Caki2 (cell line): ENCODE data around the gene SPOCK1. TPM values are rescaled to one million over a fixed set of nuclear protein-coding genes. Genes with fewer than 3 reads are reported as not detected.

ENCODE experiments used
- DNase-seq: peaks from one replicate; pipeline ENCODE4 v3.0.0-alpha.2; 2015; ENCODE audit warnings: low read depth
- in situ Hi-C: cut with HindIII; loops from 2 replicates; pipeline ENCODE4 v1.10.0; 2016; ENCODE audit warnings: low sequenced_read_pairs, low pct_unique_long_range_greater_than_20kb, mixed read lengths
- total RNA-seq: library from RNA; depleted of rRNA; stranded (reverse); fragments of >200 nt; shearing (Covaris generic); gene quantifications from 2 replicates; pipeline ENCODE4 v1.2.3, GENCODE V29; 2014; ENCODE audit warnings: low replicate concordance

The SPOCK1 gene
- total RNA-seq, 1 experiment from 2014 or later = 25.6 TPM

DNA sequence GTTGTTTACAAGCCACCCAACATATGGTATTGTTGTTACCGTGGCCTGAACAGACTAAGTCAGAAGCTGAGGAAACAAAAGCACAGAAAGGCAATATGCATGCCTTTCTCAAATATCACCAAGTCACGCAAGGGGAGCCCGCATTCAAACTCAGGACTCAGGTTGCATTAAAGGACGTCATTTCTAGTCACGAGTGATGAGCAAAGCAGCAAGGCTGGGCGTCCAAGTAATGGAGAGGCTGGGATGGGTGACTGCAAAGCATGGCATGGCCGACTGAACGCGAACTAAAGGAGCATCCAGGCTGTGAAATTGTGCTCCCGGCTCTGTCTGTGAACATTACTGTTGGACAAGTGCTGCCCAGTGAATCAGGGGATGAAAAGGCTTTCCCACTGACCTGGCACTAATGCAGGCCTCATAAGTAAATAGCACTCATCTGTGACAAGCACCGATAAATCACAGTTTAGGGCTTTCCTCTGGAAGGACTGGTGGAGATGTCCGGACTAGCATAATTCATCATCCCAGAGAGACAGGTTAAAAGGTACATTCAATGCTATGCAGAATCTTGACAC lies 202.8 kb downstream of the SPOCK1 start:
- peak; percentile 93 for DNase-seq
- in situ Hi-C loops = no loop called here

DNA sequence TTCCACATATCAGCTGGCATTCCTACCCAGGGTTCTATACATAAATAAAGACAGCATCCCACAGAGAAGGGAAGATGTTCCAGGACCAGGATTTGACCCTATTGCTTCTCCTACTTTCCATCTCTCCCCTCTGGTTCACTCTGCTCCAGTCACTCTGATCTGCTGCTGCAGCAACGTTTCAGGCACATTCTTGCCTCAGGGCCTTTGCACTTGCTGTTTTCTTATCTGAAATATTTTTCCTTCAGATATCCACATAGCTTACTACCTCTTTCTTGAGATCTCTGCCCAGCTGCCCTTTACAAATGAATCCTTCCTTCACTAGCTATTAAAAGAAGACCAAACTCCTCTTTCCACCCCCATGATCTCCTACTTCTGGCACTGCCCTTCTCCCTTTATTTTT lies 204.5 kb downstream of the SPOCK1 start:
- in situ Hi-C loops = no loop called here
- DNase-seq = no peak

GRCh38 chr5:137292461-137293027 lies 206.6 kb downstream of the SPOCK1 start:
- in situ Hi-C loops = no loop called here
- DNase-seq = no peak

DNA sequence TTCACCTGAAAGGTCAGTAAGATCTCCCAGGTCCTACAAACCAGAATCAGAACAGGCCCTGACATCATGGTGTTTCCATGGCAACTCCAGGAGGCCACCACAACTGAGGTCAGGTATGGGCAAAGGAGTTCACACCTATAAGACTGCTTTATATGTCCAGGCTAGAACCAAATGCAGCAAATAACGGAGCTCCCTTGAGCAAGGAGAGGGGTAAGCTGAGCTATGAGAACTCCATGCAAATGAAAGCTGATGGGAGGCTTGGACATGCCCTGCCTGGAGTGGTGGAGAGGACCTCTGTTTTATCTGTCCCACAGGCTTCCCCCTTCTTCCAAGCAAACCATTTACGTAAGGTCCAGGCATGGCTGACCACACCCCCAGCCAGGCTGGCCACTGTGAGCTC lies 207.7 kb downstream of the SPOCK1 start:
- DNase-seq = no peak
- in situ Hi-C loops = no loop called here

DNA sequence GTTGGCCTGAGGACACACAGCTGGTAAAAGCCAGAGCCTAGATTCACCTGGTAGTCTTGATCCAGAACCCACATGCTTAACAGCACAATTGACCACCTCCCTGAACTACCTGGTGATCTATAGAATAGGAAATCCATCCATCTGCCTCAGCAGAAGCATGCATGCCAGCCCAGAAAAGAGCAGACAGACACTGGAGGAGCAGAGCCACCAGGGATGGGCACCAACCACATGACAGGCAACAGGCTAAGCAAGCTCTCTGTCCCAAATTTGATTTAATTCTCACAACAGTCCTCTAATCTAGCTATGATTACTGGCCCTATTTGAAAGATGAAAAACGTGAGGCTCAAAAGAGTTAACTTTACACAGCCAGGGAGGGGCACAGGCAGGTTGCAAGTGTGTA lies 208.1 kb downstream of the SPOCK1 start:
- in situ Hi-C loops = no loop called here
- DNase-seq = no peak

DNA sequence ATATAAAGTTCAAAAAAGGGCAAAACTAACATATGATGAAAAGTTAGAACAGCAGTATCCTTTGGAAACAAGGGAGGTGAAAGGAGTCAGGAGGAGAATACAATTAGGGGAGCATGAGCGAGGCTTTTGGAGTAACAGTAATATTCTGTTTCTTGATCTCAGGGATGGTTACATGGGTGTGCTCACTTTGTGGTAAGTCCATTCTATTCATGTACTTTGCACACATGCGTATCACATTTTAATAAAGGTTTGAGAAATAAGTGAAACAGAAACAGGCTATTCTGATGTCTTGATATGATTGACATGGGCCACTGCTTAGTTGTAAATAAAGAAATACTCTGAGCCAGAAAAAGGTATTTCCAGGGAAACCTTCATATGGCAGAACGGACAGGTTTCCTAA lies 208.8 kb downstream of the SPOCK1 start:
- DNase-seq = no peak
- in situ Hi-C loops = no loop called here

DNA sequence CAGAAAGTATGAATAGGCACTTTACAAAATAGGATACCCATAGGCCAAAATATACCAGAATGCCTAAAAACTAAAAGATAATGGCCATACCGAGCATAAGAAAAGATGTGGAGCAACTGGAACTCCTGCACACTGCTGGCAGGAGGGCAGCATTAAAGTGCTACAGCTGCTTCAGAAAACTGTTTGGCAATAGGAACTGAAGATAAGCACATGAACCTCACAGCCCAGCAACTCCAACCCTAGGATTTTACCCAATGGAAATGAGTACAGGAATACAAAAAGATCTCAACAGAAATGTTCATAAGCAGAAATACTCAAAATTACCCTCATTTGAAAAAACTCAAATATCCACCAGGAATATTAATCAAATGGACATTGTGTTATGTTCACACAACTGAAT lies 209.3 kb downstream of the SPOCK1 start:
- in situ Hi-C loops = no loop called here
- no peak for DNase-seq

- in situ Hi-C loops = no loop called here
- no peak for DNase-seq
Observed at GRCh38 chr5:137287569-137287968, 211.6 kb downstream of the SPOCK1 start.

GRCh38 chr5:137286025-137286610 lies 213.0 kb downstream of the SPOCK1 start:
- DNase-seq = no peak
- in situ Hi-C loops = no loop called here

- no peak for DNase-seq
- in situ Hi-C loops = no loop called here
Observed at GRCh38 chr5:137283801-137284200, 215.3 kb downstream of the SPOCK1 start.

DNA sequence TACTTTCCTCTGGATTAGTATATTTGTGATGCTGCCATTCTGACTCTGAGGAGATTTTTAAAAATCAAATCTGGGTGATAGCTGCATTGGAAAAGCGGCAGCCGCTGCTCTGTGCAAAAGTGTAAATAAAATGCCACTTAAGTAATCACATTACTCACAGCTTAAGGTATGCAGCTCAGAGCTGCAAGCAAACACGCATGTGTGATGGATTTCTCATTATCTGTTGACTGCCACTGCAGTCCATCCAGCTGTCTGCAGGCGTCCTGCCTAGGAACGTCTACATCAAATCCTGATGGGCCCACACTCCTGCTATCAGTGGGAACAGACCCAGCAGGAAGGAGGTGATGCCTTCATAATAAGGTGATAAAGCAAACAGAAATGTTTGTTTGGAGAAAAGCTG lies 216.9 kb downstream of the SPOCK1 start:
- in situ Hi-C loops = no loop called here
- DNase-seq = no peak

GRCh38 chr5:137281201-137281600 lies 217.9 kb downstream of the SPOCK1 start:
- in situ Hi-C loops = no loop called here

DNA sequence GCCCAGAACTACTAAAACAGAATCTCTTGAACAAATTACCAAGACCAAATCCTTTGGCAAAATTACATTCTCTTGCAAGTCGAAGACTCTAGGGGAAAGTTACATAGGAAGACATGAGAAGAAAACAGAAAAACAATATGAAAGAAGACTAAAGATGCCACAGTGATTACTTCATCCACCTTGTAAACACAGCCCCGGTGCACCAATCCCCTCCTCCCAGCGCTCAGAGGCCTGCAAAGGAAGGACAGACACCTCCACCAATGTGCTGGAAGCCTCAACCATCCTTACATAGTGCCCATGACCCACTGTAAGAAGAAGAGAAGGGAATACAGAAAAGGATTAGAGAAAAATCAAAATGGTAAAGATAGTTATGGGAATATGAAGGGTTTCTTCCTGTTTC lies 218.5 kb downstream of the SPOCK1 start:
- no peak for DNase-seq
- in situ Hi-C loops = no loop called here

More at GRCh38 chr5:137281201-137281600, 217.9 kb downstream of the SPOCK1 start:
- DNase-seq = no peak

GRCh38 chr5:137279521-137280231 lies 219.4 kb downstream of the SPOCK1 start:
- in situ Hi-C loops = no loop called here
- DNase-seq = no peak

DNA sequence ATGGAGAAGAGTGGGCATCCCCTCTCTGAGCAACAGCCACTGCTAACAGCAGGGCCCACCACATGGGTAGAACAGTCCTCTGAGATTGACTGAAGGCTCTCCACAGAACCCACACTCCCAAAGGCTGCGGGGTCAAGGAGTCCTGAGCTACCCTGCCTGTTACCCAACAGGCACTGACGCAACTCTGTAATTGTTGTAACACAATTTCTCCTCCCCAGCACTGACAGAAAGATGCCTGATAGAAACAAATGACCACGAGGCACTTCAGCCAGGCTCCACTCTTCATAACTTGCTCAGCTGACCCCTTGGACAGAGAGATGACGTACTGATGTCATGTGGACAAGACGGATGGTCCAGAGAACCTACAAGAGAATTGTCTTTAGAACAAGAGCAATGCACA lies 220.7 kb downstream of the SPOCK1 start:
- in situ Hi-C loops = no loop called here

GRCh38 chr5:137275083-137275482 lies 224.0 kb downstream of the SPOCK1 start:
- DNase-seq = no peak
- in situ Hi-C loops = no loop called here

More for the DNA sequence above, 220.7 kb downstream of the SPOCK1 start:
- no peak for DNase-seq

DNA sequence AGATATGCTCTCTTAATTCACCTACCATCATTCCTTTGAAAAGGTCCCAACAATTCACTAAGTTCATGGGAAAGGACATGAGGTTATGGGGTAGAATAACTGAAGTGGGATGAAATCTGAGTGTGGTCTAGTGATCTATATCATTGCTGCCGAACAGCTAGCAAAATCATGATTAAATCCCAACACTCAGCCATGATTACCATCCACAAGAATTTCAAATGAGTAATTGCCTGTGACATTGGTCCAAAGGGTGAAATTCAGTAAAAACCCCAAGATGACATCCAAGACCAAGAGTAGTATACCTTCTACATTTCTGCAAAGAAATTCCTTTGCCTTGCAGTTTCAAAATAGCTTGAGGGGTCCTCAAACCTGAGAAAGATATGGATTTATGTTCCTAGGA lies 225.6 kb downstream of the SPOCK1 start:
- DNase-seq = no peak
- in situ Hi-C loops = no loop called here

GRCh38 chr5:137272831-137273230 lies 226.3 kb downstream of the SPOCK1 start:
- in situ Hi-C loops = no loop called here
- no peak for DNase-seq

- DNase-seq = no peak
- in situ Hi-C loops = no loop called here
Observed at GRCh38 chr5:137269946-137270345, 229.2 kb downstream of the SPOCK1 start.
